Gastrocnemius medialis (tissue), 4 donors: ENCODE data around the gene SNAP25.

Source experiments
- CTCF ChIP-seq, 5 experiments: fragments of 450-650 bp in 3 of 5; fragments of 200-600 bp in 2 of 5; sonication (generic) in 2 of 5; IDR thresholded peaks in 4 of 5; conservative IDR thresholded peaks in 1 of 5; 1 replicate in 4 of 5; 2 replicates in 1 of 5; pipeline ENCODE4 v1.5.1; 2016 to 2019; ENCODE audit warnings: antibody characterized with exemption in 5 of 5, mild to moderate bottlenecking in 3 of 5, moderate library complexity in 3 of 5
- POLR2A ChIP-seq, 2 donors: fragments of 450-650 bp; IDR thresholded peaks; one replicate each; pipeline ENCODE4 v1.6.1; 2017; ENCODE audit warnings: antibody characterized with exemption in 2 of 2, mild to moderate bottlenecking in 2 of 2, moderate library complexity in 2 of 2

GRCh38 chr20:10219993-10220750 lies 1.5 kb downstream of the SNAP25 start:
- TF ChIP-seq CTCF (IDR thresholded peaks at IDR 0.05 in 4 of 5, conservative IDR thresholded peaks at IDR 0.05 in 1 of 5) (no peak), POLR2A (IDR thresholded peaks at IDR 0.05) (no peak)
